ENCODE measurements around the gene HES1.
A peak's percentile ranks its signal among the peaks of the same experiment; 100 is the strongest.
"Not testable (repeated sequence)": the region's sequence is repeated elsewhere in the genome, so short reads cannot be mapped to it uniquely, and the experiment has no call there.

Gene HES1

GRCh38 chr3:194128202-194128918 is 7.6 kb upstream of the HES1 start:
- DNase-seq: peak; percentile 55

GRCh38 chr3:194128919-194129295 is 7.0 kb upstream of the HES1 start:
- not testable (repeated sequence) for DNase-seq

- DNase-seq: peak; percentile 96
These were observed 6.3 kb upstream of the HES1 start for GRCh38 chr3:194129581-194130133.

GRCh38 chr3:194130188-194130587 is 5.8 kb upstream of the HES1 start:
- DNase-seq: no peak

GRCh38 chr3:194130807-194131589 is 5.0 kb upstream of the HES1 start:
- DNase-seq: peak; percentile 16

- DNase-seq: no peak
These were observed 3.3 kb upstream of the HES1 start for GRCh38 chr3:194132465-194133286.

- DNase-seq: peak; percentile 70
These were observed 2.2 kb upstream of the HES1 start for GRCh38 chr3:194133661-194134230.

- no peak for DNase-seq
These were observed 1.7 kb upstream of the HES1 start for GRCh38 chr3:194134231-194134756.

- DNase-seq: peak; percentile 97
These were observed 1.0 kb upstream of the HES1 start for GRCh38 chr3:194134757-194135515.

GRCh38 chr3:194135516-194135805 is 487 bp upstream of the HES1 start:
- peak; percentile 23 for DNase-seq

- DNase-seq: no peak
These were observed 615 bp downstream of the HES1 start for GRCh38 chr3:194136519-194137007.

- DNase-seq: peak; percentile 75
These were observed 1.1 kb downstream of the HES1 start for GRCh38 chr3:194137008-194137505.

GRCh38 chr3:194137506-194138474 is 1.8 kb downstream of the HES1 start:
- DNase-seq: peak; percentile 41

GRCh38 chr3:194138732-194139070 is 2.8 kb downstream of the HES1 start:
- DNase-seq: peak; percentile 73

GRCh38 chr3:194139071-194139813 is 3.3 kb downstream of the HES1 start:
- peak; percentile 94 for DNase-seq

GRCh38 chr3:194139814-194140391 is 4.0 kb downstream of the HES1 start:
- no peak for DNase-seq

GRCh38 chr3:194140520-194141414 is 4.8 kb downstream of the HES1 start:
- DNase-seq: peak; percentile 83

Measured in fibroblast of upper back skin (primary cell).